ENCODE data around the gene RASL10B. TPM values are rescaled to one million over a fixed set of nuclear protein-coding genes. Genes with fewer than 3 reads are reported as not detected.

RASL10B gene
- total RNA-seq, 2 experiments from 2014 or later: not detected

DNA sequence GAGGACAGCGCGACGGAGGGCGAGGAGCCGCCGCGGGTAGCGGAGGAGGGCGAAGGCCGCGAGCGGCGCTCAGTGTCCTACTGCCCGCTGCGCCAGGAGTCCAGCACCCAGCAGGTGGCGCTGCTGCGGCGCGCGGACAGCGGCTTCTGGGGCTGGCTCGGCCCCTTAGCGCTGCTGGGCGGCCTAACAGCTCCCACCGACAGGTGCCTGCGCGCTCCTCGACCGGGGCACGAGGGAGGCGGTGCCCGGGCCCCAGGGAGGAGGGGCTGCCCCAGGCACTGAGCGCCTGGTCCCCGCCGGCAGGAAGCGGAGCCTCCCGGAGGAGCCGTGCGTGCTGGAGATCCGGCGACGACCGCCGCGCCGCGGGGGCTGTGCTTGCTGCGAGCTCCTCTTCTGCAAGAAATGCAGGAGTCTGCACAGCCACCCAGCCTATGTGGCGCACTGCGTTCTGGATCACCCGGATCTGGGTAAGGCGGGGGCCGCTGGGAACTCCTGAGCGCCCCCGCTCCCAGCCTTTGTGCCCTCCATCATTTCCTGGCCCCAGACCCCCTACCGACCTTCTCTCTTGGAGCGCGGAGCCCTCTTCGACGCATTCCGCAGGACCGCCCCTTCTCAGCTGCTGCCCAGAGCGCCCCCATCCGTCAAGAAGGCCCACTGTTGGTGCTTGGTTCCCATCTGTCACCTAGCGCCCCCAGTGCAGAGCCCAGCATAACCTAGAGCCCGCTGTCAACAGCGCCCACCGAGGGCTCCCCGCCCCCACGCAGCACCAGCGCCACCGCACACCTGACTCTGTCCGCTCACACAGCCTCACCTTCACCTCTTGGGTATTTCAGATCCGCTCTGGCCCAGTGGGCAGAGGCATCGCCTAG lies 32.9 kb downstream of the RASL10B start:
- H3K4me3 ChIP-seq (ENCODE audit: low read depth, low read length, poor library complexity, severe bottlenecking): peak overlapping the region; percentile 68

DNA sequence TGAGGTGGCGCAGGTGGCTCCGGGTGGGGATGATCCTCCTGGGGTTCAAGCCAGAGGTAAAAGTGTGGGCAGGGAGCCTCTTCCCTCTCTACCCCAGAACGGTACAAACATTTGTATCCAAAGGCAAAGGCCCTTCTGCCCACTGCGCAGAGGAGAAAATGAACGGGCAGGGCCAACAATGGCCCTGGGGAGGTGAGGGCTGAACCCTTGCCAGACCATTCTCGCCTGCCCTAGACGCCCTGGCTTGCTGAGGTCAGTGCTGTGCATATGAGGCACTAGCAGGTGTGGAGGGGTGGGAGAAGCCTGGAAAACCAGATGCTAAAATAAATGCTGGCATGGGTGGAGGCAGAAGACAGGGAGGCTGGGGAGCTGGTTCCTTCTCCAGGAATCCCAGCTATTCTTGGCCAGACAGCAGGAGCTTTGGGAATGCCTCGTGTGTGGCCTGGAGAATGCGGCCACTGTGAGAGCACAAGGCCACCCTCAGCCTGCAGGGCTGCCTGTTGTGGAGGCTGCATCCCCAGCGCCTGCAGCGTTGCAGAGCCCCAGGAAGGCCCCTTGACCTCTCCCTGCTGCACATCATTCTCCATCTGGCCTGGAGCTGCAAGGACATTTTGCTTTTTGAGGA lies 33.8 kb downstream of the RASL10B start:
- peak overlapping the region; percentile 74; the same call in 1 of the 2 replicates for H2AFZ ChIP-seq (ENCODE audit: low read length)

More for the DNA sequence above, 32.9 kb downstream of the RASL10B start:
- TF ChIP-seq, protein P1, sequence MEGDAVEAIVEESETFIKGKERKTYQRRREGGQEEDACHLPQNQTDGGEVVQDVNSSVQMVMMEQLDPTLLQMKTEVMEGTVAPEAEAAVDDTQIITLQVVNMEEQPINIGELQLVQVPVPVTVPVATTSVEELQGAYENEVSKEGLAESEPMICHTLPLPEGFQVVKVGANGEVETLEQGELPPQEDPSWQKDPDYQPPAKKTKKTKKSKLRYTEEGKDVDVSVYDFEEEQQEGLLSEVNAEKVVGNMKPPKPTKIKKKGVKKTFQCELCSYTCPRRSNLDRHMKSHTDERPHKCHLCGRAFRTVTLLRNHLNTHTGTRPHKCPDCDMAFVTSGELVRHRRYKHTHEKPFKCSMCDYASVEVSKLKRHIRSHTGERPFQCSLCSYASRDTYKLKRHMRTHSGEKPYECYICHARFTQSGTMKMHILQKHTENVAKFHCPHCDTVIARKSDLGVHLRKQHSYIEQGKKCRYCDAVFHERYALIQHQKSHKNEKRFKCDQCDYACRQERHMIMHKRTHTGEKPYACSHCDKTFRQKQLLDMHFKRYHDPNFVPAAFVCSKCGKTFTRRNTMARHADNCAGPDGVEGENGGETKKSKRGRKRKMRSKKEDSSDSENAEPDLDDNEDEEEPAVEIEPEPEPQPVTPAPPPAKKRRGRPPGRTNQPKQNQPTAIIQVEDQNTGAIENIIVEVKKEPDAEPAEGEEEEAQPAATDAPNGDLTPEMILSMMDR (conservative IDR thresholded peaks at IDR 0.05; ENCODE audit: low read length): peak; percentile 81
- TF ChIP-seq EZH2phosphoT487 (IDR thresholded peaks at IDR 0.05; ENCODE audit: borderline replicate concordance, low read depth, low read length): no peak
- Histone ChIP-seq H3K9me2 (ENCODE audit: insufficient read depth, low read length) (no peaks in the 10 kb centered on the region), H3K27ac (ENCODE audit: low read depth, low read length, poor library complexity, severe bottlenecking) (peak overlapping the region; percentile 61), H3K79me2 (ENCODE audit: insufficient read depth, low read depth, low read length) (no peaks in the 10 kb centered on the region), H3K36me3 (ENCODE audit: insufficient read depth, low read length) (no peaks in the 10 kb centered on the region), H4K20me1 (ENCODE audit: insufficient read depth, low read length) (no peaks in the 10 kb centered on the region), H3K4me2 (ENCODE audit: low read length) (peak overlapping the region; percentile 69), H3K4me1 (ENCODE audit: insufficient read depth, low read length, poor library complexity, severe bottlenecking) (peaks cover 9% of the 10 kb centered on the region), H3K9me3 (ENCODE audit: low read length) (no peaks in the 10 kb centered on the region), H2AFZ (ENCODE audit: low read length) (peak overlapping the region; percentile 74)
- BruUV-seq (replicated peaks): no TSS peak
- POLR2A ChIA-PET: interaction anchor here (1.2 kb wide), 2 partner anchors 44 to 157 kb away, joined by 5 to 8 read pairs; partner anchors contain the start of gene TAF15
- DNase-seq (ENCODE audit: low spot score): peak; percentile 93
- CTCF ChIA-PET (ENCODE audit: unreplicated experiment): interaction anchor here (0.6 to 2.6 kb wide), 8 partner anchors 17 to 1394 kb away, joined by 3 to 21 read pairs (median 4); partner anchors contain the start of gene TAF15
- intact Hi-C loops (cut with micrococcal nuclease; ENCODE audit: unreplicated experiment): loop anchor here (1.0 to 5.0 kb wide), 3 partner anchors 40 to 83 kb away; partner anchors contain the start of gene TAF15

More for the DNA sequence above, 33.8 kb downstream of the RASL10B start:
- Histone ChIP-seq H3K9me2 (ENCODE audit: insufficient read depth, low read length) (no peaks in the 10 kb centered on the region), H3K4me2 (ENCODE audit: low read length) (peak overlapping the region; percentile 69), H4K20me1 (ENCODE audit: insufficient read depth, low read length) (no peaks in the 10 kb centered on the region), H3K4me1 (ENCODE audit: insufficient read depth, low read length, poor library complexity, severe bottlenecking) (peaks cover 9% of the 10 kb centered on the region), H3K79me2 (ENCODE audit: insufficient read depth, low read depth, low read length) (no peaks in the 10 kb centered on the region), H3K27ac (ENCODE audit: low read depth, low read length, poor library complexity, severe bottlenecking) (peak overlapping the region; percentile 61), H3K4me3 (ENCODE audit: low read depth, low read length, poor library complexity, severe bottlenecking) (peak overlapping the region; percentile 68), H3K9me3 (ENCODE audit: low read length) (no peaks in the 10 kb centered on the region), H3K36me3 (ENCODE audit: insufficient read depth, low read length) (no peaks in the 10 kb centered on the region)
- no peak for DNase-seq (ENCODE audit: low spot score)
- TF ChIP-seq, protein P1 (conservative IDR thresholded peaks at IDR 0.05; ENCODE audit: low read length): no peak
- no peak for TF ChIP-seq EZH2phosphoT487 (IDR thresholded peaks at IDR 0.05; ENCODE audit: borderline replicate concordance, low read depth, low read length)
- intact Hi-C loops (cut with micrococcal nuclease; ENCODE audit: unreplicated experiment): no loop called here
- POLR2A ChIA-PET: no interaction called here
- CTCF ChIA-PET (ENCODE audit: unreplicated experiment): interaction anchor here (1.0 to 2.6 kb wide), 2 partner anchors 40 to 44 kb away, joined by 4 to 21 read pairs; partner anchors contain the start of gene TAF15
- no TSS peak for BruUV-seq (replicated peaks)

Measured in OCI-LY7 (cell line).